Body of pancreas (tissue), 4 donors: ENCODE results near the gene NUP188. TPM values are rescaled to one million over a fixed set of nuclear protein-coding genes. Genes with fewer than 3 reads are reported as not detected.

ENCODE experiments used
- ATAC-seq: fragments of 150-250 bp; one replicate; pipeline ENCODE4 v1.9.1; 2016
- DNase-seq, 4 donors: peaks; one replicate each; pipeline ENCODE4 v3.0.0-alpha.2; 2019
- H3K27ac ChIP-seq, 4 donors: fragments of 200-600 bp; sonication (generic); 1 replicate in 3 of 4; 2 replicates in 1 of 4; pipeline versions ENCODE4 v1.5.1 to v1.6.1; 2016 to 2019; ENCODE audit warnings: mild to moderate bottlenecking in 1 of 4, mixed read lengths in 1 of 4, moderate library complexity in 1 of 4
- H3K27me3 ChIP-seq, 2 donors: fragments of 200-600 bp; sonication (generic); one replicate each; pipeline ENCODE4 v1.6.0; 2016; ENCODE audit warnings: mild to moderate bottlenecking in 1 of 2
- H3K36me3 ChIP-seq, 2 donors: fragments of 200-600 bp; sonication (generic); replicated peaks in 1 of 2; 2 replicates each; pipeline ENCODE4 v1.5.1; 2016; ENCODE audit warnings: low read depth in 2 of 2; ENCODE audit not compliant: insufficient read depth in 1 of 2
- H3K4me1 ChIP-seq: fragments of 200-600 bp; sonication (generic); one replicate; pipeline ENCODE4 v1.6.0; 2016
- H3K4me3 ChIP-seq, 2 donors: fragments of 200-600 bp; sonication (generic); 1 replicate in 1 of 2; 2 replicates in 1 of 2; pipeline ENCODE4 v1.5.1; 2016 to 2019
- H3K9me3 ChIP-seq, 3 donors: fragments of 200-600 bp; sonication (generic); 1 replicate in 2 of 3; 2 replicates in 1 of 3; pipeline ENCODE4 v1.5.1; 2016
- CTCF ChIP-seq, 7 experiments: fragments of 450-650 bp in 4 of 7; fragments of 200-600 bp in 3 of 7; sonication (generic) in 3 of 7; IDR thresholded peaks; one replicate each; pipeline ENCODE4 v1.5.1; 2016 to 2019; ENCODE audit warnings: antibody characterized with exemption in 7 of 7
- POLR2A ChIP-seq, 3 donors: fragments of 450-650 bp; IDR thresholded peaks; one replicate each; pipeline ENCODE4 v1.6.1; 2016; ENCODE audit warnings: antibody characterized with exemption in 3 of 3, mild to moderate bottlenecking in 2 of 3
- WGBS, 2 donors: methylation state at CpG; one replicate each; pipeline ENCODE4 v1.1.5; 2017; 5-methylcytosine and 5-hydroxymethylcytosine counted together
- intact Hi-C: fragments of 100-400 bp; cut with DNase I; formaldehyde crosslinking; loops from one replicate; pipeline ENCODE4 v1.15.1; 2023
- total RNA-seq, 2 donors: library from RNA; depleted of rRNA; stranded (reverse); fragments of >200 nt; gene quantifications; one replicate each; pipeline ENCODE4 v1.1.0, GENCODE V29; 2016

Gene NUP188
- total RNA-seq, 2 donors from 2014 or later = 15.2 to 18.9 TPM

- no peak for ATAC-seq
- Histone ChIP-seq H3K36me3 (peaks cover 3 to 19% of the 10 kb centered on the region in 2 donors), H3K4me3 (no peak overlapping the region), H3K9me3 (no peaks in the 10 kb centered on the region), H3K4me1 (peaks cover 5% of the 10 kb centered on the region), H3K27me3 (no peaks in the 10 kb centered on the region), H3K27ac (no peak overlapping the region)
- TF ChIP-seq CTCF (IDR thresholded peaks at IDR 0.05) (no peak), POLR2A (IDR thresholded peaks at IDR 0.05) (no peak)
- no peak for DNase-seq
- 90 to 92% methylated on average over 6 to 9 of the region's 13 CpGs for WGBS, 2 donors
- intact Hi-C loops = no loop called here
Observed at GRCh38 chr9:129008986-129009583, 61.6 kb downstream of the NUP188 start.

GRCh38 chr9:129009584-129010141 is 62.2 kb downstream of the NUP188 start:
- TF ChIP-seq POLR2A (IDR thresholded peaks at IDR 0.05) (no peak), CTCF (IDR thresholded peaks at IDR 0.05) (no peak)
- DNase-seq = no peak
- no peaks in the 10 kb centered on the region for H3K9me3 ChIP-seq
- H3K4me3 ChIP-seq = no peak overlapping the region
- ATAC-seq = no peak
- WGBS, 2 donors = 90 to 99% methylated on average over 12 to 17 of the region's 17 CpGs
- peaks cover 3% of the 10 kb centered on the region for H3K4me1 ChIP-seq
- intact Hi-C loops = no loop called here
- no peak overlapping the region for H3K27ac ChIP-seq
- H3K36me3 ChIP-seq = peaks cover 6 to 20% of the 10 kb centered on the region in 2 donors
- no peaks in the 10 kb centered on the region for H3K27me3 ChIP-seq

GRCh38 chr9:129010267-129010975 is 62.9 kb downstream of the NUP188 start:
- intact Hi-C loops = no loop called here
- H3K27me3 ChIP-seq = no peaks in the 10 kb centered on the region
- WGBS, 2 donors = 90 to 95% methylated on average over 2 to 8 of the region's 8 CpGs
- H3K4me1 ChIP-seq = peaks cover 3% of the 10 kb centered on the region
- TF ChIP-seq CTCF (IDR thresholded peaks at IDR 0.05) = no peak
- TF ChIP-seq POLR2A (IDR thresholded peaks at IDR 0.05) = no peak
- H3K4me3 ChIP-seq = no peak overlapping the region
- DNase-seq (no peak), ATAC-seq (no peak)
- no peaks in the 10 kb centered on the region for H3K9me3 ChIP-seq
- no peak overlapping the region for H3K27ac ChIP-seq
- H3K36me3 ChIP-seq = peaks cover 6 to 19% of the 10 kb centered on the region in 2 donors

- 90 to 95% methylated on average over 16 to 19 of the region's 19 CpGs for WGBS, 2 donors
- Histone ChIP-seq H3K4me3 (no peak overlapping the region), H3K27me3 (no peaks in the 10 kb centered on the region), H3K4me1 (peaks cover 3% of the 10 kb centered on the region), H3K36me3 (peaks cover 6 to 19% of the 10 kb centered on the region in 2 donors), H3K9me3 (no peaks in the 10 kb centered on the region), H3K27ac (no peak overlapping the region)
- intact Hi-C loops = no loop called here
- ATAC-seq = no peak
- DNase-seq = no peak
- no peak for TF ChIP-seq POLR2A (IDR thresholded peaks at IDR 0.05)
- no peak for TF ChIP-seq CTCF (IDR thresholded peaks at IDR 0.05)
Observed at GRCh38 chr9:129011170-129011569, 63.7 kb downstream of the NUP188 start.
